Calu3 (cell line): Measurements from ENCODE around the gene RYR3. TPM values are rescaled to one million over a fixed set of nuclear protein-coding genes. Genes with fewer than 3 reads are reported as not detected.

ENCODE experiments used
- BruUV-seq: library from RNA; stranded (reverse); fragments of 400-500 nt; replicated peaks from 2 replicates; lab custom pipeline; 2021; lab: Mats Ljungman, UMichigan
- CTCF ChIA-PET: fragments of 300-600 bp; sonication (Branson Sonifier 250); formaldehyde crosslinking; loops from one replicate; lab custom pipeline; 2022; ENCODE audit warnings: antibody characterized with exemption; lab: Charles Lee
- DNase-seq: peaks from one replicate; pipeline ENCODE4 v3.0.0; 2022
- H3K27ac Mint-ChIP-seq: one replicate; pipeline ENCODE4 v1.8.0; 2022; ENCODE audit warnings: mixed read lengths; ENCODE audit not compliant: unreplicated experiment
- H3K27me3 Mint-ChIP-seq: one replicate; pipeline ENCODE4 v1.8.0; 2022; ENCODE audit warnings: mixed read lengths; ENCODE audit not compliant: unreplicated experiment
- H3K36me3 Mint-ChIP-seq: one replicate; pipeline ENCODE4 v1.8.0; 2022; ENCODE audit warnings: mild to moderate bottlenecking, moderate library complexity, mixed read lengths; ENCODE audit not compliant: insufficient read depth, unreplicated experiment
- H3K4me1 Mint-ChIP-seq: one replicate; pipeline ENCODE4 v1.8.0; 2022; ENCODE audit warnings: mild to moderate bottlenecking, low read depth, mixed read lengths; ENCODE audit not compliant: unreplicated experiment
- H3K4me3 Mint-ChIP-seq: one replicate; pipeline ENCODE4 v1.8.0; 2022; ENCODE audit warnings: mild to moderate bottlenecking, low read depth, moderate library complexity, mixed read lengths; ENCODE audit not compliant: unreplicated experiment
- H3K9me3 Mint-ChIP-seq: one replicate; pipeline ENCODE4 v1.8.0; 2022; ENCODE audit warnings: low read depth, mixed read lengths; ENCODE audit not compliant: unreplicated experiment
- CTCF ChIP-seq: fragments of 200-600 bp; IDR thresholded peaks from one replicate; pipeline ENCODE4 v1.8.0; 2022; ENCODE audit warnings: antibody characterized with exemption; ENCODE audit not compliant: unreplicated experiment
- intact Hi-C: fragments of 100-400 bp; cut with micrococcal nuclease; formaldehyde crosslinking; loops from one replicate; pipeline ENCODE4 v1.10.0; 2022; ENCODE audit not compliant: unreplicated experiment
- total RNA-seq: library from RNA; stranded (reverse); gene quantifications from 2 replicates; pipeline ENCODE4 v1.2.3, GENCODE V29; 2022

Gene RYR3
- total RNA-seq, 1 experiment from 2014 or later = not detected

GRCh38 chr15:33655488-33655887, 344.7 kb downstream of the RYR3 start:
- DNase-seq = no peak
- no peak overlapping the region for H3K4me3 Mint-ChIP-seq
- no peak overlapping the region for H3K27ac Mint-ChIP-seq
- BruUV-seq = no TSS peak
- intact Hi-C loops = no loop called here
- TF ChIP-seq CTCF = no peak
- H3K9me3 Mint-ChIP-seq = no peaks in the 10 kb centered on the region
- no peaks in the 10 kb centered on the region for H3K36me3 Mint-ChIP-seq
- CTCF ChIA-PET = no interaction called here
- H3K4me1 Mint-ChIP-seq = no peaks in the 10 kb centered on the region
- no peaks in the 10 kb centered on the region for H3K27me3 Mint-ChIP-seq

GRCh38 chr15:33656168-33656567, 345.4 kb downstream of the RYR3 start:
- Mint-ChIP-seq H3K36me3 (no peaks in the 10 kb centered on the region), H3K4me3 (no peak overlapping the region), H3K27ac (no peak overlapping the region), H3K4me1 (no peaks in the 10 kb centered on the region), H3K9me3 (no peaks in the 10 kb centered on the region), H3K27me3 (no peaks in the 10 kb centered on the region)
- no peak for DNase-seq
- intact Hi-C loops = no loop called here
- no TSS peak for BruUV-seq
- CTCF ChIA-PET = no interaction called here
- no peak for TF ChIP-seq CTCF

- no peaks in the 10 kb centered on the region for H3K9me3 Mint-ChIP-seq
- H3K36me3 Mint-ChIP-seq = no peaks in the 10 kb centered on the region
- H3K4me1 Mint-ChIP-seq = no peaks in the 10 kb centered on the region
- no peak overlapping the region for H3K27ac Mint-ChIP-seq
- CTCF ChIA-PET = no interaction called here
- no peaks in the 10 kb centered on the region for H3K27me3 Mint-ChIP-seq
- no peak for DNase-seq
- intact Hi-C loops = no loop called here
- TF ChIP-seq CTCF = no peak
- no TSS peak for BruUV-seq
- H3K4me3 Mint-ChIP-seq = no peak overlapping the region
These were observed 349.4 kb downstream of the RYR3 start for GRCh38 chr15:33660151-33660550.

GRCh38 chr15:33662014-33662413, 351.2 kb downstream of the RYR3 start:
- Mint-ChIP-seq H3K4me3 (no peak overlapping the region), H3K9me3 (no peaks in the 10 kb centered on the region), H3K36me3 (no peaks in the 10 kb centered on the region), H3K27me3 (no peaks in the 10 kb centered on the region), H3K27ac (no peak overlapping the region), H3K4me1 (no peaks in the 10 kb centered on the region)
- intact Hi-C loops = no loop called here
- BruUV-seq = no TSS peak
- TF ChIP-seq CTCF = no peak
- CTCF ChIA-PET = no interaction called here
- DNase-seq = no peak
